Measurements from ENCODE around the gene SAMM50.
A peak's percentile ranks its signal among the peaks of the same experiment; 100 is the strongest.

The SAMM50 gene

GRCh38 chr22:43955040-43955882 lies at the start of gene SAMM50:
Gene SAMM50, plus strand, starts transcription at chr22:43955442. Its CDS starts 136 bp downstream, at chr22:43955578.
- peak within 1 kb of the TSS; percentile 94 for H3K4me3 ChIP-seq (ENCODE audit: control insufficient read depth, low read depth, low read length)
- TF ChIP-seq CTCF (conservative IDR thresholded peaks at IDR 0.05; ENCODE audit: control insufficient read depth, insufficient read depth, low read depth, low read length) = no peak
- peak; percentile 87 for DNase-seq (ENCODE audit: low read depth)

DNA sequence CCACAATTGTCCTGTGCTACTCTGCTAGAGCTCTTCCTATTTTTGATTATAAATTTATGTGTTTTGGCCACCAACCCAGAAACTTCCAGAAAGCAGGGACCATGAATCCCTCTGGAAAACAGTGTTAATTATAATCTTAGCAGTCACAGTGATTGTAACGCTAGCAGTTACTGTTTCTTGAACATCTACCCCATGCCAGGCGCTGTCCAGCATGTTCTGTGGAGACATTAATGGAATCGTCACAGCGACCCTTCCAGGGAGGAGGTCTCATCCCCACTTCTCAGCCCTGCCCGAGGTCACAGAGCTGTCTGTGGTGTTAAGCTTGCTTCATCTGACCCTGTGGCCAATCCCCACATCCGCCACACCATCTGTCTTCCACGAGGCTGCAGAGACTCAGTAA lies 49.6 kb upstream of the SAMM50 start:
- DNase-seq (ENCODE audit: low read depth) = no peak
- no peak for TF ChIP-seq CTCF (conservative IDR thresholded peaks at IDR 0.05; ENCODE audit: control insufficient read depth, insufficient read depth, low read depth, low read length)
- H3K4me3 ChIP-seq (ENCODE audit: control insufficient read depth, low read depth, low read length) = no peak overlapping the region

GRCh38 chr22:43909708-43910107 lies 45.5 kb upstream of the SAMM50 start:
- no peak for TF ChIP-seq CTCF (conservative IDR thresholded peaks at IDR 0.05; ENCODE audit: control insufficient read depth, insufficient read depth, low read depth, low read length)
- DNase-seq (ENCODE audit: low read depth) = no peak
- H3K4me3 ChIP-seq (ENCODE audit: control insufficient read depth, low read depth, low read length) = no peak overlapping the region

- TF ChIP-seq CTCF (conservative IDR thresholded peaks at IDR 0.05; ENCODE audit: control insufficient read depth, insufficient read depth, low read depth, low read length) = no peak
- no peak for DNase-seq (ENCODE audit: low read depth)
- no peak overlapping the region for H3K4me3 ChIP-seq (ENCODE audit: control insufficient read depth, low read depth, low read length)
Observed at GRCh38 chr22:43910178-43910695, 45.0 kb upstream of the SAMM50 start.

DNA sequence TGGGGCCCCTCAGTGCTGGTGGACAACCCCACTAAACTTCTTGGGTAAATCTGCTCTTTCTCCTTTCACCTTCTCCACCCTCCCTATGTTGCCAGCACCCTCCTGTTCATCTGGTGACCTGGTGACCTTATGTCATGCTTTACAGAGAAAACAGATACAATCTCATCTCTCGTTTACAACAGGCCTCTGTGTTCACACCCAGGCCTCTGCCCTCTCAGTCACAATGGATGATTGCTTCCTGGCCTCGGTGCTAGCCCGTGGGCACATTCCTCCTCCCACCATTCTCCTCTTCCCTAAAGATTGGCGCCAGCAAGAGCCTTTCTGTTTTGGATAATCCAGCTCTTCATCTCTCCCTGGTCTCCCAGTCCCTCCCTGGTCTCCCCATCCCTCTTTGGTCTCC lies 43.9 kb upstream of the SAMM50 start:
- TF ChIP-seq CTCF (conservative IDR thresholded peaks at IDR 0.05; ENCODE audit: control insufficient read depth, insufficient read depth, low read depth, low read length) = no peak
- no peak overlapping the region for H3K4me3 ChIP-seq (ENCODE audit: control insufficient read depth, low read depth, low read length)
- no peak for DNase-seq (ENCODE audit: low read depth)

- DNase-seq (ENCODE audit: low read depth) = no peak
- TF ChIP-seq CTCF (conservative IDR thresholded peaks at IDR 0.05; ENCODE audit: control insufficient read depth, insufficient read depth, low read depth, low read length) = no peak
- H3K4me3 ChIP-seq (ENCODE audit: control insufficient read depth, low read depth, low read length) = no peak overlapping the region
Observed at GRCh38 chr22:43917521-43917920, 37.7 kb upstream of the SAMM50 start.
